RCC 7860 (cell line): ENCODE data around the gene CEP112.
A peak's percentile ranks its signal among the peaks of the same experiment; 100 is the strongest.
"Not testable (repeated sequence)": the region's sequence is repeated elsewhere in the genome, so short reads cannot be mapped to it uniquely, and the experiment has no call there.

Experiments
- DNase-seq: peaks from one replicate; pipeline ENCODE4 v3.0.0-alpha.2; 2015; ENCODE audit warnings: low spot score
- FAIRE-seq: peaks from 2 replicates; lab custom pipeline; 2012; peaks lifted over from hg19 to GRCh38; lab: Jason Lieb, UNC

CEP112 gene

DNA sequence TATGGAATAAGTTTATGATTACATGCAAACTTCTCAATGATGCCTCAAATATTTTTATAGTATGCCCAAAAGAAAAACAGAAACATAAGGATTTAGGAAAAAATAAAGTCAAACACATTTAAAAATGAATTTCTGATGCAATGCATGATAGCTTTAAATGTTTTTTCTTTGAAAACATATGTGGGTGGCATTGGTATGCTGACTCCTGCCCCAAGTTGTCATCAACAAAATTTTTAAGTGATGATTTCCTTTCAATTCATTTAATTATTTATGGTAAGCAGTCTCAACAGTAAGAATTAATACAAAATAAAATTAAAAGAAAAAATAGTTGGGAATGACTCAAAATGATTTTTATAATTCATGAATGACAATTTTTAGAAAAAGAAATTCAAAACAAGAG, 104.9 kb downstream of the CEP112 start:
- DNase-seq = no peak
- FAIRE-seq = no peak

DNA sequence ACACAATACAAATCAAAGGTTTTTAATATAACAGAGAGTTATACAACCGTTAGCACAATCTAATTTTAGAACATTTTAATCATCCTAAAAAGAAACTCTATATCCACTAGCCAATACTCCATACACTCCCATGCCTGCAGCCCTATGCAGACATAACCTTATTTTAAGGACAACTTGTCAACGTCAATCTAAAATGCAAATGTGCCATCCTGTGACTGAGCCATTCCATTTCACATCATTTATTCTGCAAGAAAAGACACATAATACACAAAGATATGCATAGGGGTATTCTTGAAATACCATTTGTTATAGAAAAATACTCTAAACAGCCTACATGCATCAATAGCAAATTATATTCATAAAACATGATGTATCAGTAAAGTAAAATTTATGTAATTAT, 106.7 kb downstream of the CEP112 start:
- no peak for DNase-seq
- FAIRE-seq = no peak

DNA sequence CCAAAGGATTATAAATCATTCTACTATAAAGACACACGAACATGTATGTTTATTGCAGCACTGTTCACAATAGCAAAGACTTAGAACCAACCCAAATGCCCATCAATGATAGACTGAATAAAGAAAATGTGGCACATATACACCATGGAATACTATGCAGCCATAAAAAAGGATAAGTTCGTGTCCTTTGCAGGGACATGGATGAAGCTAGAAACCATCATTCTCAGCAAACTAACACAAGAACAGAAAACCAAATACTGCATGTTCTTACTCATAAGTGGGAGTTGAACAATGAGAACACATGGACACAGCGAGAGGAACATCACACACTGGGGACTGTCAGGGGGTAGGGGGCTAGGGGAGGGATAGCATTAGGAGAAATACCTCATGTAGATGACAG, 111.3 kb downstream of the CEP112 start:
- FAIRE-seq, DNase-seq: not testable (repeated sequence)

DNA sequence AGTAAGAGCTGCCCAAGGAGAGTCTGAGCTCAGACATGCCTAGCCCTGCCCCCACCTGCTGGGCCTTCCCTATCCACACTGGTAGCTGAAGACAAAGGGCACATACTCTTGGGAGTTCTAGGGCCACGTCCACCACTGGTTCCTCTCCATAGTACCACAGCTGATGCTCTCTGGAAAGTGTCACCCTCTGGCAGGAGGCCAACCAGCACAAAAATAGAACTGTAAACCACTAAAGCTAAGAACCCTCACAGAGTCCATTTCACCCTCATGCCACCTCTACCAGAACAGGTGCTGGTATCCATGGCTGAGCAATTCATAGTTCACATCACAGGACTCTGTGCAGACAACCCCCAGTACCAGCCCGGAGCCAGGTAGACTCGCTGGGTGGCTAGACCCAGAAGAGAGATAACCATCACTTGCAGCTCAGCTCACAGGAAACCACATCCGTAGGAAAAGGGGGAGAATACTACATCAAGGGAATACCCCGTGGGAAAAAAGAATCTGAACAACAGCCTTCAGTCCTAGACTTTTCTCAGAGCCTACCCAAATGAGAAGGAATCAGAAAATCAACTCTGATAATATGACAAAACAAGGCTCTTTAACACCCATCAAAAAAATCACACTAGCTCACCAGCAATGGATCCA, 115.3 kb downstream of the CEP112 start:
- FAIRE-seq = no peak
- no peak for DNase-seq

DNA sequence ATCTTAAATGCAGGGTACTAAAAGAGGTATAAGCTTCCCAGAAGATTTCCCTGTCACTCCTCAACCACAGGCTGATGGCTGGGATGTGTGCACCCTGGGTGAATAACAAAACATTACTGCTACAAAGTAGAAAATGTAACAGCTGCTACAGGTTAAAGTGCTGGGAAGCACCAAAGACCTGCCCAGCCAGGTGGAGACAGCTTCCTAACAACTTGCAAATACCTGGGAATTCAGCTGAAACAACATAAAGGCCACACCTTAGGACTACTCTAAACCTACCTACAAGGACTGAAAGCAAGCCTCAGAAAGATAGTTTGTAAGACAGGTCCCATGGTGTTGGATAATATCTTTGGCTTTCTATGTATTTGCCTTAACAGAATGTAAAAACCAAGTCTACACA, 118.5 kb downstream of the CEP112 start:
- FAIRE-seq = no peak
- no peak for DNase-seq

DNA sequence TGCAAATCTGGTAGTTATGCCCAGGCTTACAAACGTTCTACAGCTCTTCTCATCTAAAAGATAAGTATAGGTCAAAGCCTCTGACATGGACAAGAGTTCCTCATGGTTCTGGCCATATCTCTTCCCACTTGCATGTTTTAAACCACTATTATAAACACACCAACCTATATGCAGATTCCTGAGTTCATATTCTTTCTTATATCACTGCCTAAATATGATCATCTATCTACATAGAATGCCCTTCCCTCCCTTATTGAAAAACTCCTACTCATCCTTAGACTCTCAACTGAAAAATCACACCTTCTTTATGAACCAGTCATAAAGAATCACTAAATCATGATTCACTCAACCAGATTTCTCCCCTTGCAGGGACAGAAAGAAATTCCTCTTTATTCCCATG, 128.2 kb downstream of the CEP112 start:
- DNase-seq (no peak), FAIRE-seq (no peak)

DNA sequence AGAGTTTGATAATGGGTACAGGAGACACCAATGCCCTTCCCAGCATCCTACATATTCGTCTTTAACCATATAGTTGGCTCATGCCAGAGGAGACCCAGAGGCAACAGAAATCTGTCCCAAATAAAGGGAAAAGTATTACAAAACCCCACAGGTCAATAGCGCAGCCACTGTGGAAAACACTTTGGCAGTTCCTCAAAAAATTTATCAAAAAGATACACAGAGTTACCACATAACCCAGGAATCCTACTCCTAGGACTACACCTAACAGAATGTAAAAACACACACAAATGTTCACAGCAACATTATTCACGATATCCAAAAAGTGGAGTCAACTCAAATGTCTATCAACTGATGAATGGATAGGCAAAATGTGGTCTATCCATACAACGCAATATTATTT, 135.8 kb downstream of the CEP112 start:
- FAIRE-seq (no peak), DNase-seq (no peak)

DNA sequence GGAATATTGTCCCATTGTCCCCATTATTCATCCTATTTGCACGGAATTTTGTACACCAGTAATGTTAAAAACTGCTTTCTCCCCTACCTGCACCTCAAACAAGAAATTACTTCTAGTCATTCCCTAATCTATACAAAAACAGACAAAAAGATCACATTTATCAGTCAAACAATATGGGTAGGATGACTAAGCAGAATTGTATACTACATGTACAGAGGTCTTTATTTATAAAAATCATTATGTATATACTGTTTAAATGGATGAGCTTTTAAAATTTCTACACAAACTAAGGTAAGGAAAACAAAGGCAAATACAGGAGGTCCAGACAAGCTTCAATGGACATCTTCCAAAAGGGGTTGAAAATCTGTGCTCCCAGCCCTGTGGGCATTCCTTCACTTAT, 137.7 kb downstream of the CEP112 start:
- FAIRE-seq = no peak

DNA sequence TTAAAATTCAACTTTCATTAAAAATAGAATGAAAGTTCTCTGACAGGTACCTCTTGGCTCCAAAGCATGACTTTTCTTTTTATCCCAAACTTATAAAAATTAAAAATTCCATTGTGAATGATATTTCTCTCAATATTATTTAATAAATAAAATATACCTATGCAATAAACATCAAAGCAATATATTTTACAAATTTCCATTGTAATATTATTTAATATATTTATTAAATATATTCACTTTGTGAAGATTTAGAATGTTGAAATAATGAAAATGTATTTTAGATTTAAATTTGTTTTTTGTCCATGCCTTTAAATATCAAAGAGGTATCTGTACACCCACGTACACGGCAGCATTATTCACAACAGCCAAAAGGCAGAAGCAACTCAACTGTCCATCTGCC, 147.8 kb downstream of the CEP112 start:
- DNase-seq = no peak
- peak; percentile 35 for FAIRE-seq

More for the DNA sequence above, 137.7 kb downstream of the CEP112 start:
- no peak for DNase-seq

DNA sequence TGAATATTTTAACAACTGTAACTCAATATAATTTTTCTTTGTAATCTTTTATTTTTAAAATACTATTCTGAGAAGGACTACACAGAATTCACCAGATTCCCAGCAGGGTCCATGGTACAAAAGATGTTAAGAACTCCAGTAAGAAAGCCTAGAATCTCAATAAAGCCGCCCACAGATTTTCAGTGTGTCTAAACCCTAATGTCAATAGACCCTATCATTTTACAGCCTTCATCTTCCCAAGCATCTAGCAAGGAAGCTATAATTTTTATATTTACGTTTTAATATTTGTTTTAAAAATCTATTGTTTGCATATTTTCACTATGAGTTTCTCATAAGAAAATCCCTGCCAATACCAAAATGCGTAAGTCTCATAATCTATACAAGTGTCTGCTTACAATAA, 148.5 kb downstream of the CEP112 start:
- FAIRE-seq (no peak), DNase-seq (no peak)

DNA sequence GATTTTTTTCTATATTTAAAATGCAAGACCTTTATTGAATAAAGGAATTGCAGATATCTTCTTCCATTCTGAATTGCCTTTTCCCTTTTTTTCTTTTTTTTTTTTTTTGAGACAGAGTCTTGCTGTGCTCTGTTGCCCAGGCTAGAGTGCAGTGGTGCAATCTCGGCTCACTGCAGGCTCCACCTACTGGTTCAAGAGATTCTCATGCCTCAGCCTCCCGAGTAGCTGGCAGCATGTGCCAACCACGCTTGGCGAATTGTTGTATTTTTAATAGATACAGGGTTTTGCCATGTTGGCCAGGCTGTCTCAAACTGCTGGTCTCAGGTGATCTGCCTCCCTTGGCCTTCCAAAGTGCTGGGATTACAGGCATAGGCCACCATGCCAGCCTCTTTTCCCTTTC, 151.5 kb downstream of the CEP112 start:
- no peak for FAIRE-seq
- DNase-seq = no peak

DNA sequence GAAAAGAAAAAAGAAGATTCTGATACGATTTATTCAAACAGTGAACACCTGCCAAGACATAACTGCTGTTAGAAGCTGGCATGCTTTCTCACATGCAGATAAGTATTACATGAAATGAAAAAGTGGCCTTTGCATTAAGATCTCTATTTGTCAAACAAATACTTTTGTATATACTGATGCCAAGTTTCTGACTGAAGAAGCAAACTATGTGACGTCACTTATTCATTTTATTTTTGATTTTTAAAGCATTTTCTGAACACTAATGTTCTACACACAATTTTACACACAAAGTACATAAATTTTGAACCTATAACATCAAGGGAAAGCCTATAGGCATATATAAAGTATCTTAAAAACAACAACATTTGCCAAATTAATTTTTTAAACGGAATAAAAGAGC, 153.8 kb downstream of the CEP112 start:
- DNase-seq (no peak), FAIRE-seq (no peak)

DNA sequence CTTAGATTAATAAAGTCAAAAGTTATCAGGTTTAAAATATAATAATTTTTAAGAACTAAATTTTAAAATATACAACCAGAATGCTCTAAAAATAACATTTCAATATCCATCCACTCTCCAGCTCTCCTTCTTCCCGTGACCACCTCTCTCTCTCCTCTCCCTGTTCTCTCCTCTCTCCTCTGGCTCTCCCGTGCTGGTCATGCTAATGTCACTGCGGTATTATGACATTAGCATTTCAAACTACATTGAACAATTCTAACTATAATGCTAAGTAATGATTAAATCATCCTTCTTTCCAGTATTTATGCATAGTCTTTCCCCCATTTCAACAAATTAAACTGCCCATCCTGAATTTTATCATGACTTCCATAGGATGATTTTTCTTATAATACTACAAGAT, 154.7 kb downstream of the CEP112 start:
- FAIRE-seq = no peak

DNA sequence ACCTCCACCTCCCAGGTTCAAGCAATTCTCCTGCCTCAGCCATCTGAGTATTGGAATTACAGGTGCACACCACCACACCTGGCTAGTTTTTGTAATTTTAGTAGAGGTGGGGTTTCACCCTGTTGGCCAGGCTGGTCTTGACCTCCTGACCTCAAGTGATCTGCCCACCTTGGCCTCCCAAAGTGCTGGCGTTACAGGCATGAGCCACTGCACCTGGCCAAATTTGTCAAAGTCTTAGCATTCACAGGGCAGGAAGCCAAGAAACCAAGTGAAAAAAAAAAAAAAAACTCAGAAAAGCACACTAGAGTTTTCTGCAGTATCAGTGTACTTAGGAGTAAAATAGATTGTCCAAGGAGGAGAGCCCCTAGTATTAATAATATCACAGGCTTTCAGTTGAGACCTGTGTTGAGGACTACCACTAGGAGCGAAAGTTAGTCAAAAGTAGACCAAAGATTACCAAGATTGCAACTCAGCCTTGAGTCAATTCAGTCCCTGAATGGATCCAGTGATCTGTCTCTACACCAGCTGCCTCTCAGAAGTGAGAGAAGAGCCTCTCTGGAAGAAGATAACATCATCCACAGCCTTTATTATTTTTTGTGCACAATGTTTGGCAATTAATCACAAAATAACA, 159.7 kb downstream of the CEP112 start:
- DNase-seq (no peak), FAIRE-seq (no peak)

More for the DNA sequence above, 154.7 kb downstream of the CEP112 start:
- DNase-seq = no peak

DNA sequence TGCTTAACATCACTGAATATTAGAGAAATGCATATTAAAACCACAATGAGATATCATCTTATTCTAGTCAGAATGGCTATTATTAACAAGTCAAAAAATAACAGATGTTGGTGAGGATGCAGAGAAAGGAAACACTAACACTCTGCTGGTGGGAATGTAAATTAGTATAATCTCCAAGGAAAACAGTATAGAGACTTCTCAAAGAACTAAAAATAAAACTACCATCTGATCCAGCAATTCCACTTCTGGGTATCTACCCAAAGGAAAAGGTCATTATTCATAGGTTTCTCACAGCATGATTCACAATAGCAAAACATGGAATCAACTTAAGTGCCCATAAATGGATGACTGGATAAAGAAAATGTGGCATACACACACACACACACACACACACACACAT, 166.4 kb downstream of the CEP112 start:
- FAIRE-seq (no peak), DNase-seq (no peak)

DNA sequence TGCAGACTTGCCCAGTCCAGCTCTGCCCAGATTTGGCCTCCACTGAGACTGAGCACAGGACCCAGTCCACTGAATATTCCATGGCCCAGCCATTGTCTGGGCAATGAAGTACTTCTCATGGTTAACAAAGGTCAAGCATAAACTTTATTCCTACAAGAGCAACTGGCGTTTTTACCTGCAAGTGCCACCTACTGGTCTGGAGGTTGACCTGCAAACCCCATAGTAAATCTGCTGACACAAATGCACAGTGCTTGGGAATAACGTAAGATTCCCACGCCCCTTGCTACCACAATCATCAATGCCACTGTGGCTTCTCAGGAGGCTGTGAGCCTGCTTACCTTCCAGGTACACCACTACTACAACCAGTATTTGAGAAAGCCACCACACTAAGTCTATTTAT, 170.2 kb downstream of the CEP112 start:
- no peak for FAIRE-seq
- DNase-seq = no peak

DNA sequence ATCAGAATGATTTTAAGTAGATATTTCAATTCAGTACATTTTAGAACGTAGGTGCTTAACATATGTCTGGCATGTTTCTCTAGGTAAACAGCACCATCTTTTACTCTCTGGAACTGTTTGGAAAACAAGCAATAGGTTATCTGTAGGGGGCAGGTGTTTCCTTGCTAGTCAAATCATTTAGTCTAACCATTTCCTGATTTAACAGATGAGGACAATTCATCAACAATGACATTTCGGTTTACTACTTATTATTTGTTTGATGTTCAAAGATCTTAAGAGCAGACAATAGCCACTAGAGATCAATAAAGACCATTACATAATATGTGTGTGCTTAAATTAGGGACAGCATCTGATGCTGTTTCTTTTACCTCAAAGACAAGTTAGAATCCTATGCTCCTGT, 173.1 kb downstream of the CEP112 start:
- no peak for DNase-seq
- no peak for FAIRE-seq

DNA sequence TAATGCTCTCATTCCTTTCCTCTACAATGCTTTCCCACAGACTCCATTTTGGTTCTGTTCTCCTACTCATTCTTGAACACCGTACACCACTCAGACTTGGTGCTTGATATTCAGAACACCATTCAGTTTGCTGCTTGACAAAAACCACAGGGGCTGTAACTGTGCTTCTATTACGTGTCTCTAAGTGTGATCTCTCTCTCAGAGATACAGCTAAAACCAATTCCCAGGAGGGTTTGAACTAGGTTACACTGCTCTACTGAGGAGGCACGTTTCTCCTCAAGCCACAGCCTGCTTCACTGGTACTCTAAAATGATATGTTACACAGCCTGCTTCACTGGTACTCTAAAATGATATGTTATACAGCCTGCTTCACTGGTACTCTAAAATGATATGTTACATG, 175.7 kb downstream of the CEP112 start:
- DNase-seq (no peak), FAIRE-seq (no peak)

DNA sequence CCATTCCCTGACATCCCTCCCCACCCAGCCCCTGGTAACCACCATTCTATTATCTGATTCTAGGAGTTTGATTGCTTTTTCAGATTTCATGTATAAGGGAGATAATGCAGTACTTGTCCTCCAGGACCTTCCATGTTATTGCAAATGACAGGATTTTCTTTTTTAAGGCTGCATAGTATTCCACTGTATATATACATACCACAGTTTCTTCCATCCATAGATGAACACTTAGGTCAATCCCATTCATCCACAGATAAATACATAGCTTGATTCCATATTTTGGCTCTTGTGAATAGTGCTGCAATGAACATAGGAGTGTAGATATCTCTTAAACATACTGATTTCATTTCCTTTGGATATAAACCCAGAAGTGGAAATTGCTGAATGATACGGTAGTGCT, 183.3 kb downstream of the CEP112 start:
- FAIRE-seq (no peak), DNase-seq (no peak)

DNA sequence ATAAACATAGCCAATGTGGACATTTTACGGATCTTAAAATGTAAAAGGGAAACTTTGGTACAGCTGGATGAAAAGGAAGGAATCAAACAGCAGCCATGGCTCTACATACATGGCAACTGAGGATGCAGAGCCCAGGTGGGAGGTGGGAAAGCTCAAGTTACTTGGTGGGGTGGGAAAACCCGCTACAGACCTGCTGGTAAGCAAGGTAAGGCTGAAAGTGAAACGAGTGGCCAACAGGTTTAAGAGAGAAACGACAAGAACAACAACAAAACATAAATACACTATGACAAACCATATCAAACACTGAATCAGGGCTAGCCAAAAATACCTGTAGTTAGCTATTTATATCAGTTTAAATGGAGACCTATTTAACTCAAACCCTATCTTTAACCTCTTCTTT, 185.3 kb downstream of the CEP112 start:
- DNase-seq = no peak
- FAIRE-seq = no peak

DNA sequence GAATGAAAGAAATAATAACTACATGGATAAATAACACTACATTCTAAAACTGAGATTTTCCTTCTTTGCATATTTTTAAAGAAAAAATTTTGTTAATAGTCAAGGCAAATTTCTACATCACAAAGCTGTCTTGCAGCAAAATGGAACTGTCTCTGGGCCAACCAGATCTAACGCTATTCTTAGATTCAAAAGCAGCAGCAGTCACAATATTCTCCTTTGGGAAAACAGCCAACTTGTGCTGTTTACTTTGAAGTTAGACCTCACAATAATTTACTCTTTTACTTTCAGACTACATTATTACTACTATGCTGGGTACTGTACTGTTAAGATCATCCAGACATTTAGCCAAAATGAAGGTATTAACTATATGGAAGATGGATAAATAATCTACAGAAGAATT, 189.1 kb downstream of the CEP112 start:
- DNase-seq (no peak), FAIRE-seq (no peak)

DNA sequence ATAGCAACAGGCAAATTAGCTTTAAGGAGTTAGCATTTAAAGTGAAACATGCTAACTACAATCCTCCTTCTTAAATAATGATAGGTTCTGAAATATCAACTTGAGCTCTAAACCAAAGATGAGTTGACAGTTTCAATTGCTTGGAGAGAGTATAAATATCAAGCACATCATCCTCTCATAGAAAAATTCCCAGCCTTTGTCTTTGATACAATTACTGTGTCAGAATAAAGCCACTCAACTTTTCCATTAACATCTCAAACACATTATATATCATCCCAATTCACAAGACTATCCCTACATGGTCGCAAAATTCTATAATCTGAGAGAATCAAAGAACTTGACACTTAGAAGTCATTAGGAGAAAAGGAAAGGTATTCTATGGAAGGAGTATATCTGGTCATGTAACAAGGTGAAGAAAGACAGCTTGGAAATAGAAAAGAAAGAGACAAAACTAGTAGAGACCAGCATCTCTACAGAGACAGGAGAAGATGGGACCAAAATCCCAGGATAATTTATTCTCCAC, 189.8 kb downstream of the CEP112 start:
- no peak for FAIRE-seq
- DNase-seq = no peak

DNA sequence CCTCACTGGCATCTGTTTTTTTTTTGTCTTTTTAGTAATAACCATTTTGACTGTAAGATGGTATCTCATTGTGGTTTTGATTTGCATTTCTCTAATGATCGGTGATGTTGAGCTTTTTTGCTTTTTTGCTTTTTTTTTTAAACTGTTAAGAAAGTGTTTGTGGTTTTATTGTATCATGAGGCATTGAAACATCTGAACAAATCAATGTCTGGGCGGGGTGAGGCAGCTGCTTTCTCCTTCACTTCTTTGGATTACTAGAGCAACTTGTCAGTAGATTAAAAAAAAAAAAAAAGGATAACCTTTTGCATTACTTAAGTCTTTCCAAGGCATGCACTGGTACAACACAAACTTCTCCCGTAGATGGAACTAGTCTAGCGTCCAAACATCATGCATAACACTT, 191.7 kb downstream of the CEP112 start:
- no peak for FAIRE-seq
- DNase-seq = no peak
